Suppressor macrophage treated with lipopolysaccharide for 1 hour (primary cell): Measurements from ENCODE around the gene NPHP3.

Experiments
- DNase-seq, 3 donors: peaks; one replicate each; pipeline ENCODE4 v3.0.0-alpha.2; 2020 to 2022

NPHP3 gene

DNA sequence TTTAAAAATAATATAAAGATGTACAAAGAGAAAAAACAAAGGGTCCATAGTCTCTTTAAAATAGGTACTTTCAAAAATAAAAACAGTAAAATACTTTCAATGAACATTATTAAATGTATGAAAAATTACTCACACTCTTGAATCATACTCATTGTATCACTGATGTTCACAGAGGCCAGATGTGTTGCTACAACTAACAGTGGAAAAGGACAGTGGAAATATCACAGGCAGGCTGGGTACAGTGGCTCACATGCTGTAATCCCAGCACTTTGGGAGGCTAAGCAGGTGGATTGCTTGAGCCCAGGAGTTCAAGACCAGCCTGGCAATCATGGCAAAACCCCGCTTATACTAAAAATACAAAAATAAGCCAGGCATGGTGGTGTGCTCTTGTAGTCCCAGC, 26.8 kb downstream of the NPHP3 start:
- DNase-seq, result no peak

DNA sequence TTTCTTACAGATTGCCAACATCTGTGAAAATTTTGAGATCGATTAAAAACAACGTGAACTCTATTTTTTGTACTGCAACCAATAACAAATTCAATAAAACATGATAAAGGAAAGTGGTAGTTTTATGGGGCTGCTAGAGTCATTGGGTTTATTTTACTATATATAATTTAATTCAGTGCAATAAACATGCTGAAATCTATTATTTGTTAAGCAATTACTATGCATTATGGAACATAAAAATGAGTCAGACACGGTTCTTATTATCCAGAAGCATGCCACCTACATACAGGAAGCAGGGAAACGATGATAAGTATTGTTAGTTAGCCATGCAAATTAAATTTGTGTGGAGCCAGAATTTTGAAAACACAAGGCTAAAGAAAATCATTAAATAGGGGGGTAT, 27.2 kb downstream of the NPHP3 start:
- DNase-seq, result no peak

DNA sequence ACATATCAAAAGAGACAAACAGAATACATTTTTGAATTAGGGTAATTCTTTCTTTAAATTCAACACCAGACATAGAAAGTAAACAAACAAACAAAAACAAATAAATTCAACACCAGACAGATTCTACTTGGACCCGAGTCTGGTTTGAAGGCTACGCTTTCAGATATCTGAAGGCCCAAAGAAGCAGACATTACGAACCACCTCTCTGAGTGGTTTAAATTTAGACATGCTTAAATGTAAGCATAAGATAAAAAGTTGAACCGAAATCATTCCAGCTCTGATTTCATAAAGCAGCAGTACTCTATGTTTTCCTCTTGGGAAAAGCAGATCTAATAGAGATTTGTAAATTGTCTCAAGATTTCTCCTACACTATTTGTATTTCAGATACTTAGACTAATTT, 32.2 kb downstream of the NPHP3 start:
- no peak for DNase-seq

DNA sequence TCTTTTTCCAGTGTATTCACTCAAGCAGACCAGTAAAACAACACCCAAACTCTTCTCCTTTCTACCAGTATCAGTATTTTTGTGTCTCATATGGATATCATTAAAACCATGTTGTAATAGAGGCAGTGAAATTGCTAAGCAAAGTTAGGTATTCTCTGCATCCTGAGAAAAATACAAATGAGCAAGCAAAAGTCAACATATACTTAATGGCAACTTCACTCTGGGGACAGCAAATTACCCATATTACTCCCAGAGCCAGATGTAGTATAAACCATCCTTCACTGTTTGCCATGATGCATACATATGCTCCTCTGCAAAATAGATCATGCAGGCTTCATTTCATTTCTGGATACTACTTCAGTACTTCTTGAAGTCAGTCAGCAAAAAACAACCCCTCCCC, 40.0 kb downstream of the NPHP3 start:
- DNase-seq, result no peak

DNA sequence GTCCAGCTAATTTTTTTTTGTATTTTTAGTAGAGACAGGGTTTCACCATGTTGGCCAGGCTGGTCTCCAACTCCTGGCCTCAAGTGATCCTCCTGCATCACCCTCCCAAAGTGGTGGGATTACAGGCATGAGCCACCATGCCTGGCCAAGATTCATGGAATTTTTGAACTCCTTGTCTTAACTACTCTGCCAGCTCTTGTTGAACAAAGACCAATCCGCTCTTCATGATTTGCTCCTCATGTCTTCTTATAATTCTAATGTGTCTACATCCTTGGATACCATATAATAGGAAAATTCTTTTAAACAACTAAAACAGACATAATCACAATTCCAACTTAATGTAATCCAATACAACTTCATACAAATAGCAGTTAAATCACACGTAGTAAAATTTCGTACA, 40.8 kb downstream of the NPHP3 start:
- DNase-seq, result no peak

DNA sequence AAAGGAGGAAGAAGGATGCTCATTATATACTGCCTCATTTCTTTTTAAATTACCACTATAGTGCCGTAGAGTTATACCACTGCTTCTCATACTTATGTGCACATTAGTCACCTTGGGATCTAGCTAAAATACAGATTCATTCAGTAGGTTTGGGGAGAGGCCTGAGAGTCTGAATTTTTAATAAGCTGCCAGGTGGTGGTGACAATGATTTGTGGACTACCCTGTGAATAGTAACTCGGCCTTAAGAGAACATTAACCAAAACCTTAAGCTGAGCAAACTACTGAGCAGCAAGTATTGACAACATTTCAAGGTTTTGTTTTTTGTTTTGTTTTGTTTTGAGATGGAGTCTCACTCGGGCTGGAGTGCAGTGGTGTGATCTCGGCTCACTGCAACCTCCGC, 42.3 kb downstream of the NPHP3 start:
- DNase-seq, result no peak

DNA sequence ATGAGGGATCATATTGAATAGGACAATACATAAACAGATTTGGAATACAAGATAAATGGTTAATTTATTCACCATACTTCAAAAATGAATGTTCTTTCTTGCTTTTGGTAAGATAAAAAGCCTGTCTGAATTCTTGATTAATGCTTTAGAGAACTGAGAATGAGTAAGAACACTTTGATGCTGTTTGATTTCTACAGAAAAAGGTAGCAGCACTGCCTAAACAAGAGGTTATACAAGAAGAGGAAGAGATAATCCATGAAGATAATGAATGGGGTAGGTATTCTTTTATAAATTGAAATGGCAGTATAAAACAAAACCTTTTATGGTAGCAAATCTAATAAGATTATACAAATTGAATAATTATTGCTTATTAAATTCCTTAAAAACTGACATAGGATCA, 46.8 kb downstream of the NPHP3 start:
- no peak for DNase-seq

DNA sequence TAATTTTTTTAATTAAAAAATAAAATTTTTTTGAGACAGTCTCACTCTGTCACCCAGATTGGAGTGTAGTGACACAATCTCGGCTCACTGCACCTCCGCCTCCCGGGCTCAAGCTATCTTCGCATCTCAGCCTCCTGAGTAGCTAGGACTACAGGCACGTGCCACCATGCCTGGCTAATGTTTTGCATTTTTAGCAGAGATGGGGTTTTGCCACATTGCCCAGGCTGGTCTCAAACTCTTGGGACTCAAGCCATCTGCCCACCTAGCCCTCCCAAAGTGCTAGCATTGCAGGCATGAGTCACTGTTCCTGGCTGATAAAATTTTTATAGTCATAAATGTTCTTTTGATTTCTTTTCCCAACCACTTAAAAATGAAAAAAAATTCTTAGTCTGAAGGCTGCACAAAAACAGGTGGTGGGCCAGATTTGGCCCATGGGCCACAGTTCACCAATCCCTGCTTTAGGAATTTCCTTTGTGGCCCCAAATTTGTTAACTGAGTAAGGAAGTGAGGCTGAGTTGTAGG, 52.9 kb downstream of the NPHP3 start:
- no peak for DNase-seq

DNA sequence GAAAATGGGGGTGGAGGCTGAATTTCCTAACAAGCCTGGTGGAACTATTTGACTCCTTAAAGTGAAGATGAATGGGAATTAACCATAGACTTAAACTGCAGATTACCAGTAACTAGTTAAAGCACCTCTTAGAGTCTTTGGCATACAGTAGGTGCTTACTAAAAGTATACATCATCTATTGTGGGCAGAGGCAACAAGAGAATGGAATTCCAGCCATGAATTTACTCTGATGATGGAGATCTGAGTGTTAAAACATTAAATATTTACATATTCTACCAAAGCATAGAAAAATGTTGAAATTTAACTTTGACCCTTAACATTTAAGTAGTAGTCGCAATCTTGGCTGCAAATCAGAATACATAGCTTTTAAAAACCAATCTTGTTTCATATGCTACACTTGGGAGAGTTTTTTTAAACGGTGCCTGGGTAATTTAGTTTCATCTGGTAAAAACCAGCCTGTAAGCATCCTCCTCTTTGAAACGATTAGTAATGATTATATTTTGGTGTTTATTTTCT, 56.9 kb downstream of the NPHP3 start:
- DNase-seq, result no peak

DNA sequence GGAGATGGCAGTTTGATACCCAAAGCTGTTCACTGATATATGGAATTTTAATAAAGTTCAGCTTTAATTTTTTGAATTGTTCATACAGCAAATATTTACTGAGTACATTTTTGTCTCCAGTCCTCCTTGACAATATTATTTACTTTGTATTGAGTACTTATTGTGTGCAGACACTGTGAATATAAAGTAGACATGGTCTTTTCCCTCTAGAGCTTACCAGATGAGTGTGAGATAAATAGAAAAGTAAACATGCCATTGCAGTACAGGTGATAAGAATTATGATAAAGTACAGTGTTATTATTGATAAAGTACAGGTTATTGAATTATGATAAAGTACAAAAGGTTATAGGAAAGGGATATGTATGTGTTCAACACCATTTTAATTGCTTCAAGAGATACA, 60.0 kb downstream of the NPHP3 start:
- DNase-seq, result no peak

DNA sequence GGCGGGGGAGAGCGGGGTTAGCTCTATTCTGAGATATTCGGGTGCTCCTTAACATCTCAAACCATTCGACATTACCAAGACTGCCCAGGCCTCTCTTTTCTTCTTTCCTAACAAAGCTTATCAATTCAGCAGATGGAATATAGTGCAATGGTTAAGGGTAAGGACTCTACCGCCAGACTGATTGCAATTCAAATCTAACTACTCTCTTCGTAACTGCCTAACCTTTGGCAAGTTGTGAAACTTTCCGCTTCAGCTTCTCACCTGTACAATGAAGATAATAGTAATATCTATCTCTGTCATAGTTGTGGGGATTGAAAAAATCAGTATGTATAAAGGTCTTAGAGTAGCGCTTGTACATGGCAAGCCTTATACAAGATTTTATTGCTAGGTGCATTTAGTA, 61.1 kb downstream of the NPHP3 start:
- DNase-seq, result no peak

DNA sequence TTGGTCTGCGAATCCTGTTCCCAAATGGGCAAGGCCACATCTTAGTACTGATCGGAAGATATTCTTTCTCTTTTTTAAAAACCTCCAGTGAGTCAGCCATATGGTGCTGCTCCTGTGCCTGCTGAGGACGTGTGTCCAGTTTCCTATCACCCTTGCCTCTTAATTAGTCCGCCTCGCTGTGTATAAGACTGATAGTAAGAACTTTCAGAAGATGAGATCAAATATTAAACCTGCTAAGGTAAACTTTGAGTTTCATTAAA, 61.5 kb downstream of the NPHP3 start:
- DNase-seq, result peak in 2 of 3 donors; percentile 32 to 40

DNA sequence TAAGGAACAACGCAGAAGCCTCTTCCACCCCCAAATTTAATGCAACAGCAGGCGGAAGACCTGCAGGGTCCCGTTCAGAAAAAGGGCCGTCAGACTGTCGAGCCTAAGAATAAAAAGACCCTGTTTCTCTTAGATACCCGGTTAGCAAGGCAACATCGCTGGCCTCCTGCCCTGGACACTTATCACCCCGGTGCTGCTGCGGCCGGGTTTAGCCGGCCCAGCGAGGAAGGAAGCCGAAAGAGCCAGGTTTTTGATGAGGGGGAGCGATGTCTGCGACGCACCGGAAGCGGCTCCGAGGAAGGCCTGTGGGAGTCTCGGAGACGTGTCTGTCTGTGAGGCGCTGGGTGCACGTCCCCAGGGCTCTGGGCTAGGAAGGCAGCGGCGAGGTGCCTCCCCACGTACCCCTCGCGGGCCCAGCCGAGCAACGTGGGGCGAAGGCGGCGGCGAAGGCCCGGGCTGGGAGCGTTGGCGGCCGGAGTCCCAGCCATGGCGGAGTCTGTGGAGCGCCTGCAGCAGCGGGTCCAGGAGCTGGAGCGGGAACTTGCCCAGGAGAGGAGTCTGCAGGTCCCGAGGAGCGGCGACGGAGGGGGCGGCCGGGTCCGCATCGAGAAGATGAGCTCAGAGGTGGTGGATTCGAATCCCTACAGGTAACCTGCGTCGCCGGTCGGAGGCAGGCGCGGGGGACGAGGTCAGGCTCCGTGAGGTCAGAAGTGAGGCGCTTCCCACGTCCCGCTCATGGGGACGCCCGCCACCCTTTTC, 62.0 kb downstream of the NPHP3 start, which contains the start of gene UBA5:
UBA5 (plus strand) TSS at position 278 of the 759 bp plus-strand sequence; CDS start at position 487, 209 bp downstream.
- peak; percentile 66 to 75 (median 68) for DNase-seq

DNA sequence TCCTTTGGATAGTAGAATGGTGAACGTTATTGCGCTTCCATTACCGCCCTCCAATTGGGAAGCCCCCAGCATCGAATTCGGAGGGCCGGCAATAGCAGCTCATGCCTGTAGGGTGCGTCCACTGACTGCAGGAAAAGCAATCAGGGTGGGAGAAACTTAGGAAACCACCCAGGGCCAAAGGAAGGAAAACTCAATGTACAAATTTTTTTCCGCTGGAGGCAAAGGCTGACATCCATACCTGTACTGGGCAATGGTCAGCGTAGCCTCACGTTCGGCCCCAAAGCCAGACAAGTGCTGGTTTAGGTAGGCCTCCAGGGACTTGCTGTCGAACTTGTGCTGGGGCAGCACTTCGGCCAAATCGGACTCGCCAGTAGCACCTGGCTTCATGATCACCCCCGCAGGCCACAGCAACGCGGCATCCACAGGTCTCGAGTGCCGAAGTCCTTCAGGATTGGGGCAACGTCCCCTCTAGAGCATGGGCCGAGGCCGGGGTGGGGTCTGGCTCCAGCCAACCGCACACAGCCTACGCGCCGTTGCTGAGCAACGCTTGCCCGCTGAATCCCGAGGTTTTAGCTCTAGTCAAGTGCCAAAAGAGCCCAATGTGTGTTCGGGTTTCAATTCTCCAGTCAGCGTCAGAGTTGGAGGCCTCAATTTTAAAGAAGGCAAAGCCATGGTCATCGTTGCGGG, 62.7 kb downstream of the NPHP3 start, which contains the start of gene ACAD11:
ACAD11 (minus strand) TSS at position 445 of the 687 bp plus-strand sequence; CDS start at position 387, 58 bp downstream.
- peak; percentile 67 to 72 (median 69) for DNase-seq

DNA sequence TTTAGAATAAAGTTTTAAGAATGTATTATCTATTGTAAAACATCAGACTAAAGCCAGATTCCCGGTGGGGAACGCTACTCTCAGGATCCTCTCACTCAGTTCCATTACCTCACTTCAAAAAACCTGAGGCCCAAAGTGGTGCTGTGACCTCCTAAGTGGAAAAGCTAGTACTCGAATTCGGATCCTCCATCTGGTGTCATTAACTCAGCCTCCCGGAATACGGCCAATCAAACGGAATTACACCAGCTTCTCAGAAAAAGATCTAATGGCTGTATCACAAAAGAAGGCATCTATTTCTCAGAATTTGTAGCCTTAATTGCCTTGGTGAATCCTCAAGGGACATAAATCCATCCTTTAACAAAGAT, 63.2 kb downstream of the NPHP3 start:
- peak in 1 of 3 donors; percentile 6 for DNase-seq

DNA sequence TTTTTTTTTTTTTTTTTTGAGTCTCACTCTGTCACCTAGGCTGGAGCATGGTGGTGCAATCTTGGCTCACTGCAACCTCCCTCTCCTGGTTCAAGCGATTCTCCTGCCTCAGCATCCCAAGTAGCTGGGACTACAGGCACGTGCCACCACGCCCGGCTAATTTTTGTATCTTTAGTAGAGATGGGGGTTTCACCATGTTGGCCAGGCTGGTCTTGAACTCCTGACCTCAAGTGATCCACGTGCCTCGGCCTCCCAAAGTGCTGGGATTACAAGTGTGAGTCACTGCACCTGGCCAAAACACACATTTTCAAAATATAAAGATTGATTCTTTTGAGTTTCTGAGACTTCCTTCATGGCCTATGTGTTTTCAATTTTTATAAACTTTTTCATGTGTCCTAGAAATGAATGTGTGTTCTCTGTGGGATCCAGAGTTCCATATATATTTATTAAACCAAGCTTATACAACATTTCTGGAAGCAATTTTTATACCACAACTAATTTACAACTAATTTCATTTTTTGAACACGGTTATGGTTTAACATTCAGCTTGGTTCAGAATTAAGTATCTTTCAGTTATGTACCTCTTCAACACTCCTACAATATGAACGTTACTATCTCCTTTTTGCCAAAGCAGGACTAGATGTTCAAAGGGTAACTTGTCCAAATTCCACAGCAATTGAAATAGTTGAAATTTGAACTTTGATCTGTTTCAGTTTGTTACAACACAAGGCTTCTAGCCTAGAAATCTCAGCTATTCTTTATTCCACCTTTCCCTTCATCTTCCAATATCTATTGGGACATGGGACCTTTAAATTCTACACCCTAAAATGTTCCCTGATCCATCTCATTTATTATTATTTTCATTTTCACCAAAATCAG, 64.1 kb downstream of the NPHP3 start:
- no peak for DNase-seq

DNA sequence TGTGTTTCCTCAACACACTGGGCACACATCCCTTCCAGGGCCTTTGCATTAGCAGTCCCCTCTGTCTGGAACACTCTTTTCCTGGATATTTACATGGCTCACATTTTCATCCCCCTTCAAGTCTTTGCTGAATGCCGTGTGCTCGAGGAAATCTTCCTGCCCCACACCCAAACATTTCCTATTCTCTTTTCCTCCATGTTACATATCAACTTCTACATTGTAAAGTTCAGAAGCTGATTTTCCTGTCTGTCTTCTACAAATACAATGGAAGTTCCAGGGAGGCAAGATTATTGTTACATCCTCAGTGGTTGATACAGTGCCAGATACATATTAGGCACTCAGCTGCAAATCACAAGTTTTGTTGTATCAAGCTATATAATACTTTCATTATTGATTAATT, 66.7 kb downstream of the NPHP3 start:
- DNase-seq, result no peak

DNA sequence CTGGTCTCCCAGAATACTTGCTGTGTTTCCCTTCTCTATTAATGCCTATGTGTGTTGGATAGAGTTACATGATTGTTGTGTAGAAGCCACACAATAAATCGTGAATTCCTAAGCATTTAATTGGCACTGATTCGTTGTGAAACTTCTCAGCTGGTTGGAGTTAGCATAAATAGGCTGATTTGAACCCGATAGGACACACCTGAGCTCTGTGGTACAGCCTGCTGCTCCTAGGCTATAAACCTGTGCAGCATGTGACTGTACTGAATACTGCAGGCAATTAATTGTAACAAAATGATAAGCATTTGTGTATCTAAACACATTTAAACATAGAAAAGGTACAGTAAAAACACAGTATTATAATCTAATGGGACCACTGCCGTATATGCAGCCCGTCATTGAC, 67.5 kb downstream of the NPHP3 start:
- DNase-seq, result no peak

DNA sequence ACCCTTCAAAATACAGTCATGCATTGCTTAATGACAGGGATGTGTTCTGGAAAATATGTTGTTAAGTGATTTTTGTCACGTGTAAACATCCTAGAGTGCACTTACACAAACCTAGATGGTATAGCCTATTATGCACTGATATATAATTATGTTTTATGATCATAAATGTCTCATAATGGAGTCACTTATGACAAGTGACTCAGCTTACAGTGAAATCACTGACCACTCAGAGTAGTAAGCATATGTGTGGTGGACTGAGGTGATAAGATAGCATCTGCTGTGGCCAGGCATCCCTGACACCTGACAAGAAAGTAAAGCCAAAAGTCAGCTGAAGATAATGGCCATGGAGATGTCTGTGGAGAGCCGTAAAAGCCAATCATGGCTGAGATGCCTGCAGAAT, 68.0 kb downstream of the NPHP3 start:
- no peak for DNase-seq

DNA sequence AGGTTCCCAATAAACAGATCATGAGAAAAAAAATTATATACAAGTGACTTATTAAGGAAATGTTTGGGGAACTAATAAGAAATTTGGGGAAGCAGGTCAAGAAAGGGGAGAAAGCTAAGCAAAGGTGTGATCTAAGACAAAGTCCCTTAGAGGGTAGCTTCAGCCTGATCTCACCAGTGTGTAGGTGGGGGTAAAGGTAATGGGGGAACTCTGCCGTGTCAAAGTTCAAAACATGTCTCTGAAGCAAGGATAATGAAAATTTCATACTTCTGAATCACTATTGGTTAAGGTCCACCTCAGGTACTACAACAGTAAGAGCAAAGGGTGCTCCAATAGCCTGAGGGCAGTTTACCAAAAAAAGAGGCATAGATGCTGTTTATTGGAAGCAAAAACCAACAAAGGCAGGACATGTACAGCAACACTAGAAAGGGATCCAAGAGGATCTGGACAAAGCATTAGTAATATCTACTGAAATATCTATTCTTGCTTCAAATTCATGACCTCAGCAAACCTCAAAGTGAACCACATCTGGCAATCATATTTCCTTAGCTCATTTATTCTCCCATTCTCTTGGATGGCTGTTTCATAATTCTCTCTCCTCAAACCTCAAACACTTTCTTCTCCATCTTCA, 69.5 kb downstream of the NPHP3 start:
- peak in 1 of 3 donors; percentile 3 for DNase-seq

DNA sequence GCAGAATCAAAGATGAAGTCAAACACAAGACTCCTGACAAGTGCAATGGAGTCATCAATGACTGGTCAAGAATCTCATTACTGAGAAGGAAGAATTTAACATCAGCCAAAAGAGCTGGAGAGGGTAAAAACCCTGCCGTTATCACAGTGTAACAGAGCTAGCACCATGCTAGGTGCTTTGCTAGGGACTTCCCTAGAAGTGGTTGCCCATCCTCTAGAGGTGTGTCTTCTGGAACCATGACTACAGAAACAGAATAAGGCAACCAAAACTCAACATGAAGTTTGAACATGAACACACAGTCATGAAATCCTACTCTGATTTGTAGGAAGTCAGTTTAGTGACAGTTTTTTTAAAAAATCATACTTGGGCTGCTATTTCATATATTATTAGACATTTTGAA, 72.1 kb downstream of the NPHP3 start:
- DNase-seq, result no peak

DNA sequence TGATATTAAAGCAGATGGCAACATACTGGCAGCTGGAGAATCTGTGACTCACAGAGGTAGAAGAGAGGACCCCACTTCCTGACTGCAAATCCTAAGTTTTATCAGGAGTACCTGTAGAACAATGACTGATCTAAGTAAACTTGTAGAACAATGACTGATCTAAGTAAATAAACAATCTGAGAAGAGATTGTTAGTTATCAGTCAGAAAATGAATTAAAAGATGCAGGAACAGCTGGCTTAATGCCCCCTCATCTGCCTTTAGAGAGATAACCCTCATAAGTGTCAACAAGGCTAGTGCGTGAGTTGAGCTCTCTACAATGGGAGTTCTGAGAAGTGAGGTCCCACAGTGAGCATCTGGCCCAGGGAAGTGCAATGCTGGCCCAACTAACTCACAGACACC, 77.2 kb downstream of the NPHP3 start:
- DNase-seq, result no peak

DNA sequence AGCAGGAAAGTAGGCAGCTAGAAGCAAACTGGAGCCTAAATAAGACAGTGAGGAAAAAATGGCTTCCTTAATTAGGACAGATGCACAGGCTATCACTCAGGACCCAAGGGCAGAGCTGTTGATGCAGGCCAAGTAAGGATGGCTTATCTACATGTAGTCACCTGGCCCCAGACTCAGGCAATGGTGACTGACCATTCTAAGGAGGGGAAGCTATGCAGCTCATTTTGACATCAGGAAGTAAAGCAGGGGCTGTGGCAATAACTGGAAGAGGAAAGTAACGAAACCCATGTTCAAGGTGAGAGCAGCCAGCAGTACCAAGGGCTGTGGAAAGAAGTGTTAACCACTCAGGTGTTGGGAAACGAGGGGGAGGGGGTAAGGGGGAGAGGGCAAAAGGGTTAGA, 78.8 kb downstream of the NPHP3 start:
- DNase-seq, result no peak
